ENCODE measurements around the gene NPIPB8.
"Not testable (repeated sequence)": the region's sequence is repeated elsewhere in the genome, so short reads cannot be mapped to it uniquely, and the experiment has no call there.

The NPIPB8 gene

DNA sequence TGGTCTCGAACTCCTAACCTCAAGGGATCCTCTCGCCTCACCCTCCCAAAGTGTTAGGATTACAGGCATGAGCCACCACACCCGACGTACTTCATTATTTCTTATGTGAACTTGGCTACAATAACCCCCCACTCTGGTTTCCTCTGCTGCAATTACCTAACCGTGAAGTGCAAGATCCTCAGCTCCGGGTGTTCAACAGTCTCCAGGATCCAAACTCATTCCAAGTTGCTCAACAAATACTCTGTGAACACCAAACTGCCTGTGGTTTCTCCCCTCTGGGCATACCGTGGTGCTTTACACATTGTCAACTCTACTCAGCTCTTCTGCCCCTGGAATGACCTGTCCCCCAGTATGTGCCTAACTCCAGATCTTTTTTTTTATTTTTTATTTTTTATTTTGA is 21.2 kb upstream of the NPIPB8 start:
- Histone ChIP-seq H3K9ac (no peak overlapping the region), H3K79me2 (ENCODE audit: insufficient read depth, low read depth) (0 out of 2 replicates have a peak, but pooled peaks cover 3% of the 10 kb centered on the region), H3K4me2 (no peak overlapping the region), H3K4me1 (ENCODE audit: low read depth, poor library complexity, severe bottlenecking) (peaks cover 1% of the 10 kb centered on the region), H3K36me3 (ENCODE audit: insufficient read depth) (no peaks in the 10 kb centered on the region; the same call in none of the 2 replicates), H2AFZ (ENCODE audit: low read depth) (no peak overlapping the region), H3K27me3 (ENCODE audit: insufficient read depth, low read depth) (no peaks in the 10 kb centered on the region), H3K27ac (no peak overlapping the region), H3K4me3 (IDR thresholded peaks at IDR 0.05; ENCODE audit: insufficient read depth, low read depth, low read length) (no peak overlapping the region), H4K20me1 (ENCODE audit: insufficient read depth) (no peaks in the 10 kb centered on the region)
- TF ChIP-seq, protein P1, sequence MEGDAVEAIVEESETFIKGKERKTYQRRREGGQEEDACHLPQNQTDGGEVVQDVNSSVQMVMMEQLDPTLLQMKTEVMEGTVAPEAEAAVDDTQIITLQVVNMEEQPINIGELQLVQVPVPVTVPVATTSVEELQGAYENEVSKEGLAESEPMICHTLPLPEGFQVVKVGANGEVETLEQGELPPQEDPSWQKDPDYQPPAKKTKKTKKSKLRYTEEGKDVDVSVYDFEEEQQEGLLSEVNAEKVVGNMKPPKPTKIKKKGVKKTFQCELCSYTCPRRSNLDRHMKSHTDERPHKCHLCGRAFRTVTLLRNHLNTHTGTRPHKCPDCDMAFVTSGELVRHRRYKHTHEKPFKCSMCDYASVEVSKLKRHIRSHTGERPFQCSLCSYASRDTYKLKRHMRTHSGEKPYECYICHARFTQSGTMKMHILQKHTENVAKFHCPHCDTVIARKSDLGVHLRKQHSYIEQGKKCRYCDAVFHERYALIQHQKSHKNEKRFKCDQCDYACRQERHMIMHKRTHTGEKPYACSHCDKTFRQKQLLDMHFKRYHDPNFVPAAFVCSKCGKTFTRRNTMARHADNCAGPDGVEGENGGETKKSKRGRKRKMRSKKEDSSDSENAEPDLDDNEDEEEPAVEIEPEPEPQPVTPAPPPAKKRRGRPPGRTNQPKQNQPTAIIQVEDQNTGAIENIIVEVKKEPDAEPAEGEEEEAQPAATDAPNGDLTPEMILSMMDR (conservative IDR thresholded peaks at IDR 0.05; ENCODE audit: low read depth, low read length) = no peak

DNA sequence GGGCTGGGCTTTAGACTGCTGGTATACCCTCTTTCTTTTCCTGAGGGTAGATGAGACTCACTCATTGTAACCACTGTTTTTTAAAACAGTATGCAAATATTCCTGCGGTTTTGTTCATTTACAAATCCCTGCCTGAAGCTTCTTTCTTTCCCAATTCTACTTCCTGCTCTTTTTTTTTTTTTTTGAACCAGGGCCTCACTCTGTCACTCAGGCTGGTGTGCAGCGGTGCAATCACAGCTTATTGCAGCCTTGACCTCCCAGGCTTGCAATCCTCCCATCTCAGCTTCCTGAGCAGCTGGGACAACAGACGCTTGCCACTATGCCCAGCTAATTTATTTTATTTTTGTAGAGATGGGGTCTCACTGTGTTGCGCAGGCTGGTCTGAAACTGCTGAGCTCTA is 20.0 kb upstream of the NPIPB8 start:
- Histone ChIP-seq H3K27me3 (ENCODE audit: insufficient read depth, low read depth) (no peaks in the 10 kb centered on the region), H3K79me2 (ENCODE audit: insufficient read depth, low read depth) (peaks cover 15% of the 10 kb centered on the region; the same call in 1 of the 2 replicates), H3K4me2 (no peak overlapping the region), H3K27ac (no peak overlapping the region), H3K36me3 (ENCODE audit: insufficient read depth) (no peaks in the 10 kb centered on the region; the same call in none of the 2 replicates), H3K4me1 (ENCODE audit: low read depth, poor library complexity, severe bottlenecking) (peaks cover 7% of the 10 kb centered on the region), H4K20me1 (ENCODE audit: insufficient read depth) (no peaks in the 10 kb centered on the region), H3K9ac (no peak overlapping the region), H2AFZ (ENCODE audit: low read depth) (no peak overlapping the region), H3K4me3 (IDR thresholded peaks at IDR 0.05; ENCODE audit: insufficient read depth, low read depth, low read length) (no peak overlapping the region)
- TF ChIP-seq, protein P1 (conservative IDR thresholded peaks at IDR 0.05; ENCODE audit: low read depth, low read length) = no peak

DNA sequence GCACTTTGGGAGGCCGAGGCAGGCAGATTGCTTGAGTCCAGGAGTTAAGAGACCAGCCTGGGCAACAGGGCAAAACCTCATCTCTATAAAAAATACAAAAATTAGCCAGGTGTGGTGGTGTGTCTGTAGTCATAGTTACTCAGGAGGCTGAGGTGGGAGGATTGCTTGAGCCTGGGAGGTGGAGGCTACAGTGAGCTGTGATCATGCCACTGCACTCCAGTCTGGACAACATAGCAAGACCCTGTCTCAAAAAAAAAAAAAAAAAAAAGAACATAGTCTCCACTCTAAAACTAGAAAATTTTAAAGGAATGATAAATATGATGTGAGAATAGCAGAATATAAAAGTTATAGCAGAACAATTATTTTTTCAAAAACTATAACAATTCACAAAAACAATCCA is 17.5 kb upstream of the NPIPB8 start:
- Histone ChIP-seq H3K4me1 (ENCODE audit: low read depth, poor library complexity, severe bottlenecking) (peaks cover 13% of the 10 kb centered on the region), H3K79me2 (ENCODE audit: insufficient read depth, low read depth) (peaks cover 15% of the 10 kb centered on the region; the same call in 1 of the 2 replicates)
- H4K20me1 ChIP-seq (ENCODE audit: insufficient read depth); H2AFZ ChIP-seq (ENCODE audit: low read depth); H3K27ac ChIP-seq; H3K4me2 ChIP-seq; H3K36me3 ChIP-seq (ENCODE audit: insufficient read depth); H3K9ac ChIP-seq; H3K27me3 ChIP-seq (ENCODE audit: insufficient read depth, low read depth); H3K4me3 ChIP-seq (IDR thresholded peaks at IDR 0.05; ENCODE audit: insufficient read depth, low read depth, low read length): not testable (repeated sequence)

DNA sequence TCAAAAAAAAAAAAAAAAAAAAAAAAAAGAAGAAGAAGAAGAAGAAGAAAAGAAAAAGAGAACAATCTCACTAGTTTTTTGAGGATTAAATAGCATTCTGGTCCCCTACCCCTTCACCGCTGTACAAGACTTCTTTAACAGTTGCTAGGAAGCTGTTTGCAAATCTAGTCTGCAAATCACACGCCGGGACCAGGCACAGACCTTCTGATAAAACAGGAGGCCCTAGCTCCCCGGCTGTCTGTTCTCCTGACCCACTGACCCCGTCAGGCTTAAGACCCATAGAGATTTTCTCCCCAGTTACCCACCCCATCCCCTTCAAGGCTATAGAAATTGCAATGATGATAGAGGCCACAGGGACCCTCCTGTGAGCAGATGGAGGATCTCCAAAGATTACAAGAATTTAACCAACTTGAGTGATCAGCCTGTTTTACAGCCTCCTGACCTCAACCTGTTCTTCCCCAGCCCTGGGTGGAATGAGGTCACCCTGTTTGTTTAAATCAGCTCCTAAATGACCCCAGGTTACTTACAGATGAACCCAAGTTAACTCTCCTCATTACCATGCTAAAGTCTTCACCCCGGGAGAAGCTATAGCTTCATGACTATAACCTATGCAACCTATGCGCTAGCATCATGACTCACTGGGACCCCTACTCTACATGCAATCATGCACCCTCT is 16.2 kb upstream of the NPIPB8 start:
- Histone ChIP-seq H4K20me1 (ENCODE audit: insufficient read depth) (no peaks in the 10 kb centered on the region), H3K27me3 (ENCODE audit: insufficient read depth, low read depth) (no peaks in the 10 kb centered on the region), H2AFZ (ENCODE audit: low read depth) (no peak overlapping the region), H3K27ac (no peak overlapping the region), H3K36me3 (ENCODE audit: insufficient read depth) (no peaks in the 10 kb centered on the region; the same call in none of the 2 replicates), H3K4me3 (IDR thresholded peaks at IDR 0.05; ENCODE audit: insufficient read depth, low read depth, low read length) (no peak overlapping the region), H3K4me2 (peak overlapping the region; percentile 59; the same call in 1 of the 2 replicates), H3K79me2 (ENCODE audit: insufficient read depth, low read depth) (peaks cover 15% of the 10 kb centered on the region; the same call in 1 of the 2 replicates), H3K9ac (no peak overlapping the region), H3K4me1 (ENCODE audit: low read depth, poor library complexity, severe bottlenecking) (peaks cover 13% of the 10 kb centered on the region)
- TF ChIP-seq, protein P1 (conservative IDR thresholded peaks at IDR 0.05; ENCODE audit: low read depth, low read length) = no peak

DNA sequence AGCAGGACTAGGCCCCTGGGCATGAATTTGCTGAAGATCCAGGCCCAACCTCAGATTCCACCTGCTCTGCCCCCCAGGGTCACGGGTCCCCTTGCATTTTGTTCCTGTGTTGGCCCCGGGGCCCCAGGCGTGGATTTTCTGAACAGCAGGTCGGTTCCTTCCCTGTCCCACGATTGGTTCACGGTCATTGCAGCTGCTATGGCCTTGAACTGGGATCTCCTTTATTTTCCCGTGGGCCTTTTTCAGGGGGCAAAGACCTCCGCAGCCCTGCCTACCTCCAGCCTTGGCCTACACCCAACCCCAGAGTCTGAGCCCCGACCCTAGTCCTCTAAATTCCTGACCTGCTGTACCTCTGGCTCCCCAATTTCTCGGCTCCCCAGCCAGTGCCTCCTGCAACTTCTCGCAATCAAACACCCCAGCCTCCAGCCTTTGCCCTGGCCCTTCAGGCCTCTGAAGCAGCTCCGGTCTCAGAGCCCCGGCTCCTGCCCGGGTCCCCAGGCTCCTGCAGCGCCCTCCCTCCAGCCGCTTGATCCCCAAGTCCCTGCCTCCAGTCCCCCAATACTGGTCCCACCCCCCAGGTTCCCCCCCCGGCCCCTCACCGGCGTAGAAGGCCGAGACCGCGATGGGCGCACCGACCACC is 15.2 kb upstream of the NPIPB8 start:
- Histone ChIP-seq H3K9ac (peak overlapping the region; percentile 86), H3K27ac (peak overlapping the region; percentile 64), H3K4me1 (ENCODE audit: low read depth, poor library complexity, severe bottlenecking) (peaks cover 13% of the 10 kb centered on the region), H3K79me2 (ENCODE audit: insufficient read depth, low read depth) (peaks cover 15% of the 10 kb centered on the region; the same call in 1 of the 2 replicates), H2AFZ (ENCODE audit: low read depth) (peak overlapping the region; percentile 76), H3K4me2 (peak overlapping the region; percentile 59)
- H4K20me1 ChIP-seq (ENCODE audit: insufficient read depth); H3K27me3 ChIP-seq (ENCODE audit: insufficient read depth, low read depth); H3K36me3 ChIP-seq (ENCODE audit: insufficient read depth); H3K4me3 ChIP-seq (IDR thresholded peaks at IDR 0.05; ENCODE audit: insufficient read depth, low read depth, low read length): not testable (repeated sequence)

Data from KMS-11 (cell line).